Parathyroid adenoma (tissue), 2 donors: ENCODE data around the gene KY.

Experiments used
- H2AFZ ChIP-seq: fragments of 300-600 bp; sonication (generic); one replicate; pipeline ENCODE4 v1.7.0; 2017; ENCODE audit warnings: antibody characterized with exemption, mild to moderate bottlenecking
- H3K27ac ChIP-seq: fragments of 300-600 bp; sonication (generic); one replicate; pipeline ENCODE4 v1.7.0; 2017
- H3K27me3 ChIP-seq: fragments of 300-600 bp; sonication (generic); one replicate; pipeline ENCODE4 v1.7.0; 2017; ENCODE audit warnings: low read length; ENCODE audit not compliant: control insufficient read depth, insufficient read depth
- H3K36me3 ChIP-seq: fragments of 300-600 bp; sonication (generic); one replicate; pipeline ENCODE4 v1.7.0; 2017; ENCODE audit warnings: low read length; ENCODE audit not compliant: control insufficient read depth, insufficient read depth
- H3K4me1 ChIP-seq: fragments of 300-600 bp; sonication (generic); one replicate; pipeline ENCODE4 v1.7.0; 2017; ENCODE audit warnings: control low read depth
- H3K4me2 ChIP-seq: fragments of 300-600 bp; sonication (generic); one replicate; pipeline ENCODE4 v1.7.0; 2017; ENCODE audit warnings: low read length
- H3K4me3 ChIP-seq: fragments of 300-600 bp; sonication (generic); one replicate; pipeline ENCODE4 v1.7.0; 2017; ENCODE audit warnings: low read depth, low read length
- H3K79me2 ChIP-seq: fragments of 300-600 bp; sonication (generic); one replicate; pipeline ENCODE4 v1.7.0; 2017; ENCODE audit warnings: control low read depth
- H3K9ac ChIP-seq: fragments of 300-600 bp; sonication (generic); one replicate; pipeline ENCODE4 v1.7.0; 2017; ENCODE audit warnings: mild to moderate bottlenecking
- H3K9me3 ChIP-seq: fragments of 300-600 bp; sonication (generic); one replicate; pipeline ENCODE4 v1.7.0; 2017; ENCODE audit warnings: low read length; ENCODE audit not compliant: control insufficient read depth
- CTCF ChIP-seq: fragments of 300-600 bp; sonication (generic); IDR thresholded peaks from one replicate; pipeline ENCODE4 v1.7.0; 2017; ENCODE audit warnings: antibody characterized with exemption, mild to moderate bottlenecking
- donor health status: primary hyperparathyroidism.

Gene KY

DNA sequence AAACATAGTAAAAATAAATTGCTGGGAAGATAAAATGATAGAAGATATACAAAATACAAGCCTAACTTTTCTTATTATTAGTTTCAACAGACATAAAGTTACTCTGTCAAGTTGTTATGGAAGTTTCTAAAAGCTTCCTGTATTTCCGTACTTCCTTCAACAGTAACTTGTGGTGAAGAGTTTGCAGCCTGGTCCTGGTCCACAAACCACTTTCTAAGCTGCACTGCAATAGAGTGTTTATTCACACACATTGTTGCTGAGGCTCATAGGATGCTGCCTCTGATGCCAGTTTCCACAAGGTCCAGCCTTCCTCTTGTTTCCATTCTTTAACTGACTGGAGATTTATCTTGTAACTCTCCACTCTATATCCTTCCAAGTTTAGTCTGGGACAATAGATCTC is 39.4 kb upstream of the KY start:
- H3K27ac ChIP-seq, result no peak overlapping the region
- no peak for TF ChIP-seq CTCF
- H3K9ac ChIP-seq, result no peak overlapping the region
- no peaks in the 10 kb centered on the region for H3K9me3 ChIP-seq
- no peaks in the 10 kb centered on the region for H3K27me3 ChIP-seq
- no peak overlapping the region for H3K4me3 ChIP-seq
- H3K4me2 ChIP-seq, result no peak overlapping the region
- no peaks in the 10 kb centered on the region for H3K79me2 ChIP-seq
- no peaks in the 10 kb centered on the region for H3K4me1 ChIP-seq
- H3K36me3 ChIP-seq, result no peaks in the 10 kb centered on the region
- H2AFZ ChIP-seq, result no peak overlapping the region

- H3K9ac ChIP-seq, result no peak overlapping the region
- H3K27ac ChIP-seq, result no peak overlapping the region
- no peaks in the 10 kb centered on the region for H3K36me3 ChIP-seq
- H3K9me3 ChIP-seq, result no peaks in the 10 kb centered on the region
- no peaks in the 10 kb centered on the region for H3K79me2 ChIP-seq
- H3K4me1 ChIP-seq, result no peaks in the 10 kb centered on the region
- no peak overlapping the region for H2AFZ ChIP-seq
- no peaks in the 10 kb centered on the region for H3K27me3 ChIP-seq
- TF ChIP-seq CTCF, result no peak
- no peak overlapping the region for H3K4me2 ChIP-seq
- no peak overlapping the region for H3K4me3 ChIP-seq
These were observed 36.8 kb upstream of the KY start for GRCh38 chr3:134687642-134688041.

- Histone ChIP-seq H3K27ac (no peak overlapping the region), H3K36me3 (no peaks in the 10 kb centered on the region), H3K4me1 (no peaks in the 10 kb centered on the region), H3K9me3 (no peaks in the 10 kb centered on the region), H3K27me3 (no peaks in the 10 kb centered on the region), H3K79me2 (no peaks in the 10 kb centered on the region), H3K4me2 (no peak overlapping the region), H2AFZ (no peak overlapping the region), H3K9ac (no peak overlapping the region), H3K4me3 (no peak overlapping the region)
- no peak for TF ChIP-seq CTCF
These were observed 35.3 kb upstream of the KY start for GRCh38 chr3:134685929-134686802.

- H3K79me2 ChIP-seq, result no peaks in the 10 kb centered on the region
- no peaks in the 10 kb centered on the region for H3K9me3 ChIP-seq
- H3K4me1 ChIP-seq, result no peaks in the 10 kb centered on the region
- no peak overlapping the region for H3K4me3 ChIP-seq
- no peak overlapping the region for H2AFZ ChIP-seq
- TF ChIP-seq CTCF, result no peak
- H3K4me2 ChIP-seq, result no peak overlapping the region
- H3K27me3 ChIP-seq, result no peaks in the 10 kb centered on the region
- H3K27ac ChIP-seq, result no peak overlapping the region
- H3K36me3 ChIP-seq, result no peaks in the 10 kb centered on the region
- H3K9ac ChIP-seq, result no peak overlapping the region
These were observed 31.5 kb upstream of the KY start for GRCh38 chr3:134682196-134682880.
